Measurements from ENCODE around the gene HOXB7. TPM values are rescaled to one million over a fixed set of nuclear protein-coding genes. Genes with fewer than 3 reads are reported as not detected.

HOXB7 gene
- total RNA-seq, 2 donors from 2014 or later: 0.63 to 7.2 TPM

DNA sequence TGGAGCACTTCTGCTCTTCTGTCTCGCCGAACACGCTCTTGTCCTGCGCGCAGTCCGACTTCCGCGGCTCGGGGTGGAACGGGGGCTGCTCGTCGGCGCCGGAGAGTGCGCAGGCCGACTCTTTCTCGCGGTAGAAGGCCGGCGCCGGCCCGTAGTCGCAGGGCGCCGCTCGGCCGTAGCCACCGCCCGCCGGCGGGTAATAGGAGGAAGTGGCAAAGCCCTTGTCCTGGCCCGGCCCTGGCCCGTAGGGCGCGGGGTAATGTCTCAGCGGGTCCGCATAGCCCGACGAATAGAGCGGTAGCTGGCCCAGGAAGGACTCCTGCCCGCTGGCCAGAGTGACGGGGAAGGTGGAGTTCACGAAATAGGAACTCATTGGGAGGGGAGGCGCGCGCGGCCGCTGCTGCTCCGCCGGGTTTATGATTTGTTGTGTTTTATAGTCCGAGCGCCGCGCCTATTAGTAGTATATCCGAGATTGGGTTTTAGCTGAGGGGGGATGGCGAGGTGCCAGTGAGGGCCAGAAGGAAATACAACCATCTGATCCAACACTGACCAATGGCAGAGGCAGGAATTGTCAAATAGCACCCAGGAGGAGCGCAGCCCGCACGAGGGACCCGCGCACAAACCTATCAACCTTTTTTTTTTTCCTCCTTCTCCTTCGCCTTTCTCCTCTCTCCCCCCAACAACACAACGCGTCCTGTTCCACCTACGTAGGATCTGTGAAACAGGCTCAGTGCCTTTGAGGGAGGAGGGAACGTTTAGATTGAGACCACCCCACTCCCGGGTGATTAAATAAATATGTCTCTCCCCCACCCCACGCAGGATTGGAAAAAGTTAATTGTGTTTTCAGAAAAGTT lies 12.8 kb downstream of the HOXB7 start:
- DNase-seq (ENCODE audit: low spot score) (no peak), ATAC-seq (ENCODE audit: insufficient number of reproducible peaks, low FRiP score, low read depth) (peak; percentile 21)
- Histone ChIP-seq H3K4me3 (peak overlapping the region; percentile 84), H3K27ac (peak overlapping the region in 1 of 2 donors; percentile 49), H3K9me3 (no peaks in the 10 kb centered on the region), H3K36me3 (peaks cover 8% of the 10 kb centered on the region), H3K4me1 (ENCODE audit: control insufficient read depth in 1 of 2, low read depth in 2 of 2) (peaks cover 9 to 45% of the 10 kb centered on the region in 2 donors), H3K27me3 (replicated peaks; ENCODE audit: insufficient read depth) (no peaks in the 10 kb centered on the region)
- no peak for TF ChIP-seq CTCF (IDR thresholded peaks at IDR 0.05)

GRCh38 chr17:48597528-48597777 lies 13.4 kb downstream of the HOXB7 start:
- H3K4me1 ChIP-seq (ENCODE audit: control insufficient read depth in 1 of 2, low read depth in 2 of 2): peaks cover 9 to 40% of the 10 kb centered on the region in 2 donors
- no peak for ATAC-seq (ENCODE audit: insufficient number of reproducible peaks, low FRiP score, low read depth)

DNA sequence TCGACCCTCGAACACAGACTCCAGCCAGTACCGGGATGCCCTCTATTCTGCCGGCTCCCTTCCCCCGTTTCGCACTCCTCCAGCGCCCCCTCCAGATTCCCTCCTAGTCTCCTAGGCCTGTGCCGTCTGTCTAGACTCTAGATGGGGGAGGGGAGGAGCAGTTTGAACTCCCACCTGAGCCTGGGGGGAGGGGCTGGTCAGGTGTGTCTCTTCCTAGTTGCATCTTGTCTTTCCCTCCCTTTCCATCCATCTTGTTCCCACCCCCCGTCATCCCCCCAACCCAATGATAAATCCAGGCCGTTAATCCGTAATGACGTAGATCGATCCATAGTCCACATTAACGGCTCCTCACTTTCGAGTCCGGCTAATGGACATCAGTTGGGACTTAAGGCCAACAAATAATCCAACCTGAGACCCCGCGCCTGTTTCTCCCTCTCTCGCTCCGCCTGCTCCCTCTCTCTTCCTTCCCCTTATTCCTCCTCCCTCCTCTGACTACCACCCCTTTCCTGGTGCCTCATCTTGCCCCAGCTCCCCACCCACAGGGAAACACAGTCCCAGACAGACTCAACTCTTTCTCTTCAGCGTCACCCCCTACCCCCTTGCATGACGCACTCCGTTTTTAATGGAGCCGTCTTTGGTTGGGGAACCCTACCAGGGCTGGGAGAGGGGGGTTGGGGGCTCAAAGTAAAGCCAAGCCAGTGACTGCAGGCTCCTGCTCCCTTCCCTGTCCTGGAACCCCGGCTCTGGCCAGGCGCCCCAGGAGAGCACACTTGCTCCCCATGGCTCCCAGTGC lies 13.9 kb downstream of the HOXB7 start:
- TF ChIP-seq CTCF (IDR thresholded peaks at IDR 0.05): no peak
- Histone ChIP-seq H3K27ac (peak overlapping the region in 1 of 2 donors; percentile 49), H3K4me3 (peak overlapping the region; percentile 84), H3K4me1 (ENCODE audit: control insufficient read depth in 1 of 2, low read depth in 2 of 2) (peaks cover 7 to 35% of the 10 kb centered on the region in 2 donors), H3K36me3 (peaks cover 8% of the 10 kb centered on the region), H3K9me3 (no peaks in the 10 kb centered on the region), H3K27me3 (replicated peaks; ENCODE audit: insufficient read depth) (no peaks in the 10 kb centered on the region)
- DNase-seq (ENCODE audit: low spot score) (no peak), ATAC-seq (ENCODE audit: insufficient number of reproducible peaks, low FRiP score, low read depth) (no peak)

More at GRCh38 chr17:48597528-48597777, 13.4 kb downstream of the HOXB7 start:
- Histone ChIP-seq H3K9me3 (no peaks in the 10 kb centered on the region), H3K4me3 (peak overlapping the region; percentile 84), H3K36me3 (peaks cover 8% of the 10 kb centered on the region), H3K27me3 (replicated peaks; ENCODE audit: insufficient read depth) (no peaks in the 10 kb centered on the region), H3K27ac (peak overlapping the region in 1 of 2 donors; percentile 49)
- no peak for TF ChIP-seq CTCF (IDR thresholded peaks at IDR 0.05)
- DNase-seq (ENCODE audit: low spot score): no peak

GRCh38 chr17:48596000-48596734 lies 14.7 kb downstream of the HOXB7 start:
- no peaks in the 10 kb centered on the region for H3K9me3 ChIP-seq
- ATAC-seq (ENCODE audit: insufficient number of reproducible peaks, low FRiP score, low read depth) (no peak), DNase-seq (ENCODE audit: low spot score) (no peak)
- H3K36me3 ChIP-seq: peaks cover 8% of the 10 kb centered on the region
- H3K27me3 ChIP-seq (replicated peaks; ENCODE audit: insufficient read depth): no peaks in the 10 kb centered on the region
- no peak for TF ChIP-seq CTCF (IDR thresholded peaks at IDR 0.05)
- peaks cover 5 to 29% of the 10 kb centered on the region in 2 donors for H3K4me1 ChIP-seq (ENCODE audit: control insufficient read depth in 1 of 2, low read depth in 2 of 2)
- no peak overlapping the region for H3K27ac ChIP-seq
- peak overlapping the region; percentile 84 for H3K4me3 ChIP-seq

All from thoracic aorta (tissue), 2 donors.